Stomach smooth muscle (tissue), 2 donors: ENCODE results near the gene RAB11FIP5.
"Not testable (repeated sequence)": the region's sequence is repeated elsewhere in the genome, so short reads cannot be mapped to it uniquely, and the experiment has no call there.

Experiments
- H3K27ac ChIP-seq: one replicate; pipeline ENCODE4 v1.7.0; 2013; ENCODE audit warnings: mild to moderate bottlenecking, low read length, inconsistent platforms
- H3K27me3 ChIP-seq, 2 donors: one replicate each; pipeline ENCODE4 v1.7.0; 2013; ENCODE audit warnings: low read length in 2 of 2; ENCODE audit not compliant: insufficient read depth in 2 of 2, control insufficient read depth in 1 of 2
- H3K36me3 ChIP-seq, 2 donors: one replicate each; pipeline ENCODE4 v1.7.0; 2013; ENCODE audit warnings: low read length in 2 of 2; ENCODE audit not compliant: control insufficient read depth in 2 of 2, insufficient read depth in 2 of 2
- H3K4me1 ChIP-seq: one replicate; pipeline ENCODE4 v1.7.0; 2013; ENCODE audit warnings: low read length; ENCODE audit not compliant: control insufficient read depth, insufficient read depth
- H3K4me3 ChIP-seq, 2 donors: one replicate each; pipeline ENCODE4 v1.7.0; 2013; ENCODE audit warnings: low read length in 2 of 2
- H3K9ac ChIP-seq, 2 donors: one replicate each; pipeline ENCODE4 v1.7.0; 2013; ENCODE audit warnings: low read length in 2 of 2, mild to moderate bottlenecking in 1 of 2
- H3K9me3 ChIP-seq, 2 donors: one replicate each; pipeline ENCODE4 v1.7.0; 2013; ENCODE audit warnings: low read length in 2 of 2; ENCODE audit not compliant: control insufficient read depth in 2 of 2
- donor health status: healthy.
- donor health status: Pancreatic carcinoma.

The RAB11FIP5 gene

DNA sequence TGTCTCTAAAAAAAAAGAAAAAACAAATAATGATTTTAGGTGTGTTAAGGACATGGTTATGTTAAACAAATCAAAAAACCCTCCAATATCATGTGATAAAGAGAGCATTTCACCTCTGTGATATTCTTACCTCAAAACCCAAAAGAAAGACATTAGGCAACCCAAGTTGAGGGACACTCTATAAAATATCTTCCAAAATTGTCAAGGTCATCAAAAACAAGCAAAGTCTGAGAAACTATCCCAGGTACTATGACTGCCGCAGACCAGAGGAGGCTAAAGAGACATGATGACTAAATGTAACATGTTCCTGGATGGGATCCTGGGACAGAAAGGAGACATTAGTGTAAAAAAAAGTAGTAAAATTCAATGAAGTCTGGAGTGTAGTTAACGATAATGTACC, 45.7 kb downstream of the RAB11FIP5 start:
- Histone ChIP-seq H3K4me3 (no peak overlapping the region), H3K27me3 (no peaks in the 10 kb centered on the region), H3K9me3 (no peaks in the 10 kb centered on the region), H3K9ac (no peak overlapping the region), H3K27ac (no peak overlapping the region), H3K36me3 (no peaks in the 10 kb centered on the region), H3K4me1 (peaks cover 21% of the 10 kb centered on the region)

DNA sequence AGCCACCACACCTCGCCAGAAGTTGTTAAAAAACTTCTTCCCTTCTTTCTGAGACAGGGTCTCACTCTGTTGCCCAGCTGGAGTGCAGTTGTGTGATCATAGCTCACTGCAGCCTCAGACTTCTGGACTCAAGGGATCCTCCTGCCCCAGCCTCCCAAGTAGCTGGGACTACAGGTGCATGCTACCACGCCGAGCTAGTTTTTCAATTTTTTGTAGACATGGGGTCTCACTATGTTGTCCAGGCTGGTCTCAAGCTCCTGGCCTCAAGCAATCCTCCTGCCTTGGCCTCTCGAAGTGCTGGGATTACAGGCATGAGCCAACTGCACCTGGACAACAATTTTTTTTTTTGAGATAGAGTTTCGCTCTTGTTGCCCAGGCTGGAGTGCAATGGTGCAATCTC, 47.7 kb downstream of the RAB11FIP5 start:
- H3K4me3 ChIP-seq, H3K9ac ChIP-seq, H3K27me3 ChIP-seq, H3K36me3 ChIP-seq, H3K9me3 ChIP-seq, H3K27ac ChIP-seq: not testable (repeated sequence)
- H3K4me1 ChIP-seq: peaks cover 14% of the 10 kb centered on the region

DNA sequence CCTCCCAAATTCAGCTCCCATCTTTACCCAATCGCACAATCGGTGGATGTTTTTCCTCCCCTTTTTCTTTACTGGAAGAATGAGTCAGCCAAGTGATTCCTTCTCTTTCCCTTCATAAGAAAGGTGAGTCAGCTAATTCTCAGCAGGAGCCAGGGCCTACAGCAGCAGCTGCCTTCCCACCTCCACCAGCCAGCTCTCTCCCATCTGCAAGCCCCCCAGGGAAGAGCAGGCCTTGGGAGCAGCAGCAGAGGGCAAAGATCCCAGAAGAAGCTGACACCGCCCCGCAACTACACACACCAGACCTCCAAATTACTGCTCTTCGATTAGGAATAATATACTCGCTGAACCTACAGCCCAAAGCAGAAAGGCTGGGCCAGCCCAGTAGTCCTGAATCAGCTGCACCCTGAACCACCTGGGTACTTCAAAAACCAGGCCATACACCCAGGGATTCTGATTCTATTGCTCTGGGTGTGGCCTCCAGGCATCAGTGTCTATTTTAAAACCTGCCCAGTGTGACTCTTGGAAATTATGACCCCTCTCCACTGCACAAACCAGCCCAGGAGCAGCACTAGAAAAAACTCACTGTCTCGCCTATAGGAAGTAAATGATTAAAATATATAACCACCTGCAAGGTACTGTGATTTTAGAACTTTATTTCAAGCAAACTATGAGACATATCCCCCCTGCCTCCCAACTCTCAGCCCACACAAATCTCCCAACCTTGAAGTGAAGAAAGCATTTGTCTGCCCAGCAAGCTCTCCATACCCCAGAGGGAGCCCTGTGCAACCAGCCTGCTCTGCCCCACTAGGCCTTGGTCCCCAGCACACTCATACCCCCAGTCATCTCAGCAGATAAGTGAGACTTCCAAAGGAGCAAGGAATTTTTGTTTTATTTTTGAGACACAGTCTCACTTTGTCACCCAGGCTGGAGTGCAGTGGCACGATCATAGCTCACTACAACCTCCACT, 48.6 kb downstream of the RAB11FIP5 start:
- Histone ChIP-seq H3K9ac (no peak overlapping the region), H3K36me3 (no peaks in the 10 kb centered on the region), H3K4me3 (no peak overlapping the region), H3K27ac (no peak overlapping the region), H3K9me3 (no peaks in the 10 kb centered on the region), H3K27me3 (no peaks in the 10 kb centered on the region), H3K4me1 (peaks cover 5% of the 10 kb centered on the region)

DNA sequence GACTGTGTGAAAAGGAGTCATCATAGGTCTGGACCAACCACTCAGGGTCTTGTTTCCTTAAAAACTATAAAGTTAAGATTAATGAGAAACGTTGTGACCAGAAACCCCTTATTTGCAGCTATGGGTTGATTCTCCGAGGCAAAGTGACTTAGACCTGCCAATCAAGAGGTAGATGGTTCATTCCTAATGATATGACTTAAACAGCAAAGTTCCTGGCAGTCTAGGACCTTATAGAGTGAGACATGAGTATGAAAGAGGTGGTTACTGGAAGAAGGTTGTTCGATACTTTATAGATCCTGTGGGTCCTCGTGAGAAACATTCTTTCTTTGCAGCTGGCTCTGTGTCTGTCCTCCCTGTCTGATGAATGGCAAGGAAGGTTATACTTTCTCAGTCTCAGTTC, 49.3 kb downstream of the RAB11FIP5 start:
- Histone ChIP-seq H3K27ac (no peak overlapping the region), H3K36me3 (peaks cover 0 to under 1% of the 10 kb centered on the region in 2 donors), H3K27me3 (no peaks in the 10 kb centered on the region), H3K9me3 (no peaks in the 10 kb centered on the region), H3K9ac (no peak overlapping the region), H3K4me3 (no peak overlapping the region), H3K4me1 (peaks cover 1% of the 10 kb centered on the region)

DNA sequence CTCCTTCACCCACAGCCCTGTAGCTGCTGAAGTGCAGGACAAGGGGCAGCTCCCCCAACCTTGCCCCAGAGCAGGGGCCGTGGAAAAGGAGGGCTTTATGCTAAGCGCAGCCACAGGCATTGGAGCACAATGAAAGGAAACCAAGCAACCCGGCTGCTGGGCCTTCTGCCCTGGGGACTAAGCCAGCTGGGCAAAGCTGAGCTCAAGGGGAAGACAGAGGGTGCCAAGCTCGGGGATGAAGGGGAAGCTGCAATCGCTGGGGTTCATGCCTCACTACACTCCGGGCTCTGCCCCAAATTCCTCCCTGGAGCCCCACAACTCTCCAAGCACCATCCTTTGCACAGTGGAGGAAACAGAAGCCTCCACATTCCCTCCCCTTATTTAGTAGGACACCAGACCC, 53.6 kb downstream of the RAB11FIP5 start:
- Histone ChIP-seq H3K27ac (no peak overlapping the region), H3K27me3 (no peaks in the 10 kb centered on the region), H3K36me3 (peaks cover 7 to 16% of the 10 kb centered on the region in 2 donors), H3K4me3 (no peak overlapping the region), H3K4me1 (no peaks in the 10 kb centered on the region), H3K9me3 (no peaks in the 10 kb centered on the region), H3K9ac (no peak overlapping the region)

DNA sequence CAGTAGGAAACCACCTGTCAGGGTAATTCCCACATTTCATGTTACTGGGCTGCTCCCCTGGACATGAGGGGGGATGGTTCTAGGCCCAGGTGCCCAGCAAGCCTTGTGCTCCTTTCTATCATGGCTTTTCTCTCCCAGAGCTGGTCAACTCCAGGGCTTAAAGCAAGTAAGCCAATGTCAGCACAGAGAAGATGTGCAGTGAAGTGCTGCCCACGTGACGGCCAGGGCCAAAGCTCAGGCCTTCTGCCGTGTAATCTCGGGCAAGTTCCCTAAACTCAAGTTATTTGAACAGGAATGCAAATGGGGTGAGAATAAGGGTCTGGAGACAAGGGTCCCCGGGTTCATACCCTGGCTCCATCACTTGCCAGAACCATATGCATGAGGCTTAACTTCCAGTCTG, 57.8 kb downstream of the RAB11FIP5 start:
- H3K9ac ChIP-seq: no peak overlapping the region

DNA sequence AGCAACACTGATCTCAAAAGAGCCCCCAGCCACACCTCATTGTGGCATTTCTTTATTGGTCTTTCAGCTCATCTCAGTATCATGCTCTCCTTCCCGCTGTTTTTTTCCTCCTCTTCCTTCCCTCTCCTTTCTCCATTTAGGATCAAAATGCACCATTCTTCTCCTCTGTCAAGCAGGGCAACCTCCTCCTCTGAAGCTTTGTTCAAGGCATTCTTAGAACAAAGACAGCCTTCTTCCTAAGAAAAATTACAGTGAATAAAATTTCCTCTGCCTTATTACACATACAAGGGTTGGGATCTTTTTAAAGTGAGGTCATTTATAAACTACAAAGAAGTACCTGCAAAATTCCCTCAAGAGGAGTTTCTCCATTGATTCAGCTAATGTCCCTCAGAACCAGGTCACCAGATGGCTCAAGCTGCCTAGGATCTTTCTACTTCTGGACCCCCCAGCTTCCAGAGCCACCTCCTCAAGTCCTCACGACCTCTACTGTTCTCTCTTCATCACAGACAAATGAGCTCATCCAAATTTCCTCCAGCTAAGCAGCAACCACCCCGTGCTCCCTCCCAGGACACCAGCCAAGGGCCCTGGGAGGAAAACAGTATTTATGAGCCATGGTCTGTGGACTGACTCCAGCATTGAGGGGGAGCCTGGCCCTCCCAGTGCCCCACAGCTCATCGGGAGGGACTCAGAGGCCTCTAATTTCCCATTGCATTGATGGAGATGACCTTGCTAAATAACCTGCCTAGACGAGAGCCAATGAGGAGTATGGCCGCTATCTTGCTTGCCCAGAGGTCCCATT, 59.2 kb downstream of the RAB11FIP5 start:
- Histone ChIP-seq H3K4me3 (no peak overlapping the region), H3K9ac (no peak overlapping the region), H3K27ac (no peak overlapping the region), H3K9me3 (no peaks in the 10 kb centered on the region), H3K36me3 (peaks cover 7 to 16% of the 10 kb centered on the region in 2 donors), H3K27me3 (no peaks in the 10 kb centered on the region), H3K4me1 (no peaks in the 10 kb centered on the region)

More for the DNA sequence above, 57.8 kb downstream of the RAB11FIP5 start:
- no peaks in the 10 kb centered on the region for H3K9me3 ChIP-seq
- H3K27ac ChIP-seq: no peak overlapping the region
- peaks cover 7 to 16% of the 10 kb centered on the region in 2 donors for H3K36me3 ChIP-seq
- no peaks in the 10 kb centered on the region for H3K27me3 ChIP-seq
- H3K4me1 ChIP-seq: no peaks in the 10 kb centered on the region
- H3K4me3 ChIP-seq: no peak overlapping the region

DNA sequence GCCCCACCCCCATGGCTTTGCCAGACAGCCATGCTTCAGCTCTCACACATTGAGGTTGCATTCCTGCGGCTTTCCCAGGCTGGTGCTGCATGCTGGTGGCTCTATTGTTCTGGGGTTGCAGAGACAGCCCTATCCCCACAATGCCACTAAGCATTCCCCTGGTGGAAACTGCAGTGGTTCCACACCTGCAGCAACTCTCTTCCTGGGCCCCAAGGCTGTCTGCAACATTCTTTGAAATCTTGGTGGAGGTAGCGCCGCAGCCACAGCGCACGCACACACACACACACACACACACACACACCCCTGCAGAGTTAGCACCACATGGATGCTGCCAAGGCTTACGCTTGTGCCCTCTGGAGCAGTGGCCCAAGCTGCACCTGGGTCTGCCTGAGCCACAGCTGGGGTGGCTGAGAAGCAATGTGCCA, 62.6 kb downstream of the RAB11FIP5 start:
- no peaks in the 10 kb centered on the region for H3K4me1 ChIP-seq
- H3K27ac ChIP-seq: no peak overlapping the region
- peaks cover 0 to 6% of the 10 kb centered on the region in 2 donors for H3K36me3 ChIP-seq
- no peak overlapping the region for H3K9ac ChIP-seq
- no peak overlapping the region for H3K4me3 ChIP-seq
- no peaks in the 10 kb centered on the region for H3K9me3 ChIP-seq
- no peaks in the 10 kb centered on the region for H3K27me3 ChIP-seq

DNA sequence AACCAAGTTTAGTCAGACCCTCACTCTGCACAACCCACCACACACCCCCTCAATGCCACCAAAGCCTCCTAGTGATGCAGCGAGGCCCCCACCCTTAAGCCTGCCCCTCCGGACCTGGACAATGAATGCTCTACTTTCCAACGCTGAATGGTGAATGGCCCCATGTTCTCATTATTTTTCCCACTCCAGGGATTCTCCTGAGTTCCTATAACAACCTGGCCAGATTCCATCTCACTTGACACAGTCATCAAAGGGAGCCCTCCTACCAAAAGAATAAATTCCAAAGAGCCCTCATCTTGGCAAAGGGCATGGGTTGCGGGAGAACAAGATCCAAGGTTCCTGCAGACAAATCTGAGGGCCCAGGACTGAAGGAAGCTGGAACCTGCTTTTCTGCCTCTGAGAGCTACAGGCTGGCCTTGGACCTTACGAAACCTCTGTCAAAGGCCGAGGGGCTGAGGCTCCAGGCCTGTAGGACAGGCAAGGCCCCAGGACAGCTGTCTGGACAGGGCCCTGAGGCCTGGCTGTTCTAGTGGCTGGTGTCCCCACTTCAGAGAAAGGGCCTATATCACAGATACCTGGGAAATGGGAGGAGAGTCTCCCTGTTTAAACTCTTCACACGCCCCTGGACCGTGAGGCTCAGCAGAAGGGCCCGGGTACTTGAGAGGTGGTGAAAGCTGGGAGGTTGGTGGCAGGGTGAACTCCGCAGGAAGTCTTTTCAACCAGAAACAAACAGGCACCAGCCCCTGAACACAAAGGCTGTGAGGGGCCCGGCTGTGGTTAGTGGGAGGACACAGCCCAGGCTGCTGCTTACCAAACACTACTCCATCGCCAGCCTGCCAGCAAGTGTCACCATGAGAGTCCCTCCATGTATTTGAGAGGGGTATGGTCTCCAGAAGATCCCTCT, 68.6 kb downstream of the RAB11FIP5 start:
- Histone ChIP-seq H3K27me3 (no peaks in the 10 kb centered on the region), H3K36me3 (peaks cover 0 to 6% of the 10 kb centered on the region in 2 donors), H3K4me1 (no peaks in the 10 kb centered on the region), H3K9me3 (no peaks in the 10 kb centered on the region), H3K9ac (no peak overlapping the region), H3K4me3 (no peak overlapping the region), H3K27ac (no peak overlapping the region)

DNA sequence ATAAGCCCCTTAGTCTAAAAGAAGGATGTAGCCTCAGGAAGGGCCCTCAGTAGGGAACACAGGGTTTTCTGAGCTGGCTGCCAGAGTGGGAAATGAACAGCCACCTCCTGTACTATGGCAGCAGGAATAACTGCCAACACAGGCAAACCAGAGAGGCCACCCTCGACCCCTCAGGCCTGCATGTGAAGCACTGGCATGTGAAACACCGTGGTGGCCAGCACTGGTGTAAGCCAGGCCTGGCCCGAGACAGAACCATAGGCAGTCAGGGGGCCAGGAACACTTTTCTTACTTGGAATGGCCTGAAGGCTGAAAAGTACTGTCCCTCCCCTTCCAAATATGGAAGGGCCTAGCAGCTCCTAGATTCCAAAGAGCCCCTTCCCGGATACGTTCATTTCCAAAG, 69.5 kb downstream of the RAB11FIP5 start:
- H3K4me3 ChIP-seq: no peak overlapping the region
- no peaks in the 10 kb centered on the region for H3K4me1 ChIP-seq
- H3K27me3 ChIP-seq: no peaks in the 10 kb centered on the region
- H3K9me3 ChIP-seq: no peaks in the 10 kb centered on the region
- H3K27ac ChIP-seq: no peak overlapping the region
- H3K9ac ChIP-seq: no peak overlapping the region
- peaks cover 0 to 6% of the 10 kb centered on the region in 2 donors for H3K36me3 ChIP-seq
